Measurements from ENCODE around the gene PMVK.

GRCh38 chr1:154951901-154952657 is 15.6 kb upstream of the PMVK start:
- no peak for TF ChIP-seq MAX (CRISPR knock-in tag; IDR thresholded peaks at IDR 0.05)
- TF ChIP-seq, protein P1, sequence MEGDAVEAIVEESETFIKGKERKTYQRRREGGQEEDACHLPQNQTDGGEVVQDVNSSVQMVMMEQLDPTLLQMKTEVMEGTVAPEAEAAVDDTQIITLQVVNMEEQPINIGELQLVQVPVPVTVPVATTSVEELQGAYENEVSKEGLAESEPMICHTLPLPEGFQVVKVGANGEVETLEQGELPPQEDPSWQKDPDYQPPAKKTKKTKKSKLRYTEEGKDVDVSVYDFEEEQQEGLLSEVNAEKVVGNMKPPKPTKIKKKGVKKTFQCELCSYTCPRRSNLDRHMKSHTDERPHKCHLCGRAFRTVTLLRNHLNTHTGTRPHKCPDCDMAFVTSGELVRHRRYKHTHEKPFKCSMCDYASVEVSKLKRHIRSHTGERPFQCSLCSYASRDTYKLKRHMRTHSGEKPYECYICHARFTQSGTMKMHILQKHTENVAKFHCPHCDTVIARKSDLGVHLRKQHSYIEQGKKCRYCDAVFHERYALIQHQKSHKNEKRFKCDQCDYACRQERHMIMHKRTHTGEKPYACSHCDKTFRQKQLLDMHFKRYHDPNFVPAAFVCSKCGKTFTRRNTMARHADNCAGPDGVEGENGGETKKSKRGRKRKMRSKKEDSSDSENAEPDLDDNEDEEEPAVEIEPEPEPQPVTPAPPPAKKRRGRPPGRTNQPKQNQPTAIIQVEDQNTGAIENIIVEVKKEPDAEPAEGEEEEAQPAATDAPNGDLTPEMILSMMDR (IDR thresholded peaks at IDR 0.05), result no peak
- TF ChIP-seq CREB1 (CRISPR knock-in tag; IDR thresholded peaks at IDR 0.05), result no peak
- TF ChIP-seq ZBTB21 (CRISPR knock-in tag; IDR thresholded peaks at IDR 0.05; ENCODE audit: borderline replicate concordance), result no peak
